Kidney (tissue), 14 donors: ENCODE measurements around the gene SLC11A2. TPM values are rescaled to one million over a fixed set of nuclear protein-coding genes. Genes with fewer than 3 reads are reported as not detected.

ENCODE experiments used
- DNase-seq, 5 donors: peaks; one replicate each; pipeline ENCODE4 v3.0.0-alpha.2; 2013 to 2020
- FAIRE-seq: peaks from 2 replicates; lab custom pipeline; 2012; peaks lifted over from hg19 to GRCh38; lab: Jason Lieb, UNC
- H3K27ac ChIP-seq, 2 donors: one replicate each; pipeline ENCODE4 v1.7.0; 2013; ENCODE audit warnings: low read depth in 2 of 2, low read length in 2 of 2, inconsistent platforms in 1 of 2
- H3K27me3 ChIP-seq: one replicate; pipeline ENCODE4 v1.7.1; 2013; ENCODE audit warnings: low read length, inconsistent platforms; ENCODE audit not compliant: control insufficient read depth, insufficient read depth
- H3K36me3 ChIP-seq, 3 donors: one replicate each; pipeline versions ENCODE4 v1.7.0 to v1.7.1; 2013; ENCODE audit warnings: low read length in 3 of 3, control low read depth in 1 of 3, inconsistent platforms in 1 of 3; ENCODE audit not compliant: insufficient read depth in 3 of 3, control insufficient read depth in 2 of 3
- H3K4me1 ChIP-seq, 3 donors: one replicate each; pipeline versions ENCODE4 v1.7.0 to v1.7.1; 2013; ENCODE audit warnings: low read length in 3 of 3, inconsistent platforms in 1 of 3, low read depth in 1 of 3; ENCODE audit not compliant: control insufficient read depth in 2 of 3, insufficient read depth in 2 of 3
- H3K4me3 ChIP-seq, 3 donors: one replicate each; pipeline versions ENCODE4 v1.7.0 to v1.8.1; 2013; ENCODE audit warnings: low read length in 3 of 3, control low read depth in 1 of 3, inconsistent platforms in 1 of 3
- H3K9ac ChIP-seq, 3 donors: one replicate each; pipeline versions ENCODE4 v1.7.0 to v1.7.1; 2013; ENCODE audit warnings: low read length in 3 of 3, control low read depth in 1 of 3, inconsistent platforms in 1 of 3
- H3K9me3 ChIP-seq, 3 donors: one replicate each; pipeline versions ENCODE4 v1.7.0 to v1.7.1; 2013; ENCODE audit warnings: low read length in 3 of 3, control low read depth in 1 of 3, inconsistent platforms in 1 of 3; ENCODE audit not compliant: control insufficient read depth in 2 of 3, insufficient read depth in 1 of 3
- intact Hi-C: fragments of 100-400 bp; cut with DNase I; formaldehyde crosslinking; loops from one replicate; pipeline ENCODE4 v1.11.1; 2022
- polyA plus RNA-seq: library from polyadenylated mRNA; stranded (reverse); fragments of 350-450 nt; fragmentation: Illumina TruSeq; extraction: RNeasy Lipid Tissue Mini Kit (QIAGEN cat#74804); gene quantifications from one replicate; pipeline ENCODE4 v1.2.3, GENCODE V29; 2014; ENCODE audit warnings: low read depth, low replicate concordance; ENCODE audit not compliant: insufficient read depth
- total RNA-seq: library from RNA; stranded (reverse); fragmentation: NEBNext Ultra II Directional; extraction: Animal tissue kit (Norgen Biotek cat#: 25700); gene quantifications from one replicate; pipeline ENCODE4 v1.2.1, GENCODE V29; 2021
- TF ChIP-seq, protein P1 (sequence below): IDR thresholded peaks from 3 replicates; pipeline ENCODE4 v1.5.1; 2012; ENCODE audit warnings: mild to moderate bottlenecking, moderate library complexity, borderline replicate concordance; ENCODE audit not compliant: insufficient read depth; ENCODE audit errors: extremely low read depth
- donor health status: control.
- donor health status: control.
- donor health status: control.
- donor health status: control.
- donor health status: control.
- donor health status: DM: yes; HTN: yes; CAD: no.
- donor health status: Normal renal cell carcinoma (clear cell type).

The SLC11A2 gene
- total and polyA plus RNA-seq, 2 donors from 2014 or later: 22.3 to 90.2 TPM

GRCh38 chr12:51005030-51005429 lies 21.2 kb downstream of the SLC11A2 start:
- H3K9me3 ChIP-seq: no peaks in the 10 kb centered on the region
- H3K36me3 ChIP-seq: peaks cover 0 to 13% (median 4%) of the 10 kb centered on the region in 3 donors
- DNase-seq: no peak
- no peak for FAIRE-seq
- H3K9ac ChIP-seq: no peak overlapping the region
- H3K27ac ChIP-seq: no peak overlapping the region
- H3K4me1 ChIP-seq: peaks cover 0 to 7% (median 0%) of the 10 kb centered on the region in 3 donors
- H3K4me3 ChIP-seq: no peak overlapping the region
- intact Hi-C loops: no loop called here
- TF ChIP-seq, protein P1, sequence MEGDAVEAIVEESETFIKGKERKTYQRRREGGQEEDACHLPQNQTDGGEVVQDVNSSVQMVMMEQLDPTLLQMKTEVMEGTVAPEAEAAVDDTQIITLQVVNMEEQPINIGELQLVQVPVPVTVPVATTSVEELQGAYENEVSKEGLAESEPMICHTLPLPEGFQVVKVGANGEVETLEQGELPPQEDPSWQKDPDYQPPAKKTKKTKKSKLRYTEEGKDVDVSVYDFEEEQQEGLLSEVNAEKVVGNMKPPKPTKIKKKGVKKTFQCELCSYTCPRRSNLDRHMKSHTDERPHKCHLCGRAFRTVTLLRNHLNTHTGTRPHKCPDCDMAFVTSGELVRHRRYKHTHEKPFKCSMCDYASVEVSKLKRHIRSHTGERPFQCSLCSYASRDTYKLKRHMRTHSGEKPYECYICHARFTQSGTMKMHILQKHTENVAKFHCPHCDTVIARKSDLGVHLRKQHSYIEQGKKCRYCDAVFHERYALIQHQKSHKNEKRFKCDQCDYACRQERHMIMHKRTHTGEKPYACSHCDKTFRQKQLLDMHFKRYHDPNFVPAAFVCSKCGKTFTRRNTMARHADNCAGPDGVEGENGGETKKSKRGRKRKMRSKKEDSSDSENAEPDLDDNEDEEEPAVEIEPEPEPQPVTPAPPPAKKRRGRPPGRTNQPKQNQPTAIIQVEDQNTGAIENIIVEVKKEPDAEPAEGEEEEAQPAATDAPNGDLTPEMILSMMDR: no peak
- H3K27me3 ChIP-seq: no peaks in the 10 kb centered on the region

DNA sequence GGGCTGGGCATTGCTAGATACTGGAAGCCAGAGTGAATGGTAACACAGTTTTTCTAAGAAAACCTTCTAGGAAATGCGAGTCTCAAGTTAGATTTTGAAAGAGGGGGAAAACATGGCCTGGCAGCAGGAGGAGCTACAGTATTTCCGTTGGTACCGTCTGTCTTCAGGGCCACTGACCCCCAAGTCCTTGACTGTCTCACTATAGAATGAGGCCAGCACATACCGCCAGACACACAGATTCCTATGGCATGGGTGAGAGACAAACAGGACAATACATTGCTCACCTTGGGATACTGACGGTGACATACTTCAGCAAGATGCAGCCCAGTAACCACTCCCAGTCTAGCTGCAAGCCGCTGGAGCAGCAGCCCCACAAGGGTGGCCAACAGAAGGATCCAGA lies 21.7 kb downstream of the SLC11A2 start:
- intact Hi-C loops: no loop called here
- Histone ChIP-seq H3K4me1 (peaks cover 0 to 5% (median 0%) of the 10 kb centered on the region in 3 donors), H3K9ac (no peak overlapping the region), H3K27me3 (no peaks in the 10 kb centered on the region), H3K36me3 (peaks cover 0 to 13% (median 4%) of the 10 kb centered on the region in 3 donors), H3K27ac (no peak overlapping the region), H3K4me3 (no peak overlapping the region), H3K9me3 (no peaks in the 10 kb centered on the region)
- no peak for FAIRE-seq
- no peak for DNase-seq
- TF ChIP-seq, protein P1: no peak

DNA sequence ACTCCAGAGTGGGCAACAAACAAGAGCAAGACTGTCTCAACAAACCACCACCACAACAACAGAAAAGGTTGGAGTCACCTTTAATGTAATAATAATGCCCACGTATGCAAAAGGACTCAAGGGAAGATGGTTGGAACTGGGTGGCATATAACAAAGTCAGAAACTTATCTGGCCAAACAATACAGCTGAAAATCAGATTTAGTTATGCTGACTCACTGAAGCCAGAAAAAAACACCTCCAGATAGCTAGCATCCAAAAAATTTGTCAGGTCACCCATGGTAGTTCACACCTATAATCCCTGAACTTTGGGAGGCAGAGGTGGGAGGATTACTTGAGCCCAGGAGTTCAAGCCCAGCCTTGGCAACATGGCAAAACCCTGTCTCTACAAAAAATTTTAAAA lies 24.4 kb downstream of the SLC11A2 start:
- DNase-seq: no peak
- Histone ChIP-seq H3K9me3 (no peaks in the 10 kb centered on the region), H3K27me3 (no peaks in the 10 kb centered on the region), H3K36me3 (peaks cover 0 to 17% (median 9%) of the 10 kb centered on the region in 3 donors), H3K9ac (no peak overlapping the region), H3K4me3 (no peak overlapping the region), H3K27ac (no peak overlapping the region), H3K4me1 (no peaks in the 10 kb centered on the region)
- TF ChIP-seq, protein P1: no peak
- no peak for FAIRE-seq
- intact Hi-C loops: no loop called here

- DNase-seq: no peak
- Histone ChIP-seq H3K36me3 (peaks cover 3 to 29% (median 15%) of the 10 kb centered on the region in 3 donors), H3K9ac (no peak overlapping the region), H3K27ac (no peak overlapping the region), H3K4me1 (no peaks in the 10 kb centered on the region), H3K27me3 (no peaks in the 10 kb centered on the region), H3K9me3 (no peaks in the 10 kb centered on the region), H3K4me3 (no peak overlapping the region)
- FAIRE-seq: no peak
- TF ChIP-seq, protein P1: no peak
- intact Hi-C loops: no loop called here
These were observed 25.9 kb downstream of the SLC11A2 start for GRCh38 chr12:51000245-51000644.
